HepG2 (cell line): ENCODE measurements around the gene EVL. TPM values are rescaled to one million over a fixed set of nuclear protein-coding genes. Genes with fewer than 3 reads are reported as not detected.

Experiments used
- FOXA3 ChIP-seq: IDR thresholded peaks from 2 replicates; pipeline ENCODE4 v1.6.1; 2016; ENCODE audit warnings: missing genetic modification reagents, missing compliant biosample characterization
- FOXP1 ChIP-seq, 2 experiments: fragments of 450-650 bp in 1 of 2; IDR thresholded peaks; 2 replicates each; pipeline ENCODE4 v1.6.1; 2017 to 2018; ENCODE audit warnings: antibody characterized with exemption in 1 of 2
- GTF3A ChIP-seq: sonication (generic); formaldehyde crosslinking; conservative IDR thresholded peaks from 2 replicates; pipeline ENCODE4 v1.4.0; 2020; ENCODE audit warnings: mild to moderate bottlenecking, missing genetic modification reagents
- HIVEP1 ChIP-seq: sonication (generic); formaldehyde crosslinking; IDR thresholded peaks from 2 replicates; pipeline ENCODE4 v1.4.0; 2020; ENCODE audit warnings: mild to moderate bottlenecking, missing genetic modification reagents
- HOXA3 ChIP-seq: sonication (generic); formaldehyde crosslinking; IDR thresholded peaks from 2 replicates; pipeline ENCODE4 v1.5.0; 2020; ENCODE audit warnings: missing genetic modification reagents
- HOXA9 ChIP-seq: sonication (generic); formaldehyde crosslinking; IDR thresholded peaks from 2 replicates; pipeline ENCODE4 v1.8.1; 2022; ENCODE audit warnings: missing genetic modification reagents, mild to moderate bottlenecking, moderate library complexity, borderline replicate concordance
- KLF16 ChIP-seq, 2 experiments: sonication (generic) in 1 of 2; formaldehyde crosslinking in 1 of 2; IDR thresholded peaks; 2 replicates each; pipeline versions ENCODE4 v1.6.1 to v1.8.0; 2016 to 2023; ENCODE audit warnings: missing genetic modification reagents in 2 of 2, missing compliant biosample characterization in 1 of 2
- NFRKB ChIP-seq: fragments of 450-650 bp; IDR thresholded peaks from 2 replicates; pipeline ENCODE4 v1.6.1; 2017
- NR2C2 ChIP-seq: sonication (generic); formaldehyde crosslinking; IDR thresholded peaks from 2 replicates; pipeline ENCODE4 v1.4.0; 2020; ENCODE audit warnings: missing genetic modification reagents, mild to moderate bottlenecking, moderate library complexity, borderline replicate concordance
- ZC3H4 ChIP-seq: sonication (generic); formaldehyde crosslinking; IDR thresholded peaks from 2 replicates; pipeline ENCODE4 v1.4.0; 2020; ENCODE audit warnings: missing genetic modification reagents, borderline replicate concordance
- ZNF543 ChIP-seq: sonication (generic); formaldehyde crosslinking; IDR thresholded peaks from 2 replicates; pipeline ENCODE4 v1.4.0; 2020; ENCODE audit warnings: mild to moderate bottlenecking, missing genetic modification reagents
- polyA plus RNA-seq, 8 experiments: library from polyadenylated mRNA; depleted of rRNA in 3 of 8; stranded (reverse) in 7 of 8; unstranded in 1 of 8; fragments of >200 nt; fragmentation: Illumina TruSeq in 4 of 8; extraction: Trizol in 4 of 8; gene quantifications; 2 replicates each; pipeline versions ENCODE4 v1.2.1 to v1.2.3, GENCODE V29; 2011 to 2016; ENCODE audit warnings: low read depth in 4 of 8, missing spikeins in 1 of 8, mixed read lengths in 1 of 8; ENCODE audit not compliant: insufficient read depth in 1 of 8
- total RNA-seq, 5 experiments: library from RNA; depleted of rRNA; stranded (reverse); fragments of >200 nt; fragmentation: Illumina TruSeq; extraction: Trizol; gene quantifications; 2 replicates each; pipeline ENCODE4 v1.2.3, GENCODE V29; 2016; ENCODE audit warnings: low read depth in 1 of 5
- TF ChIP-seq, protein P1 (sequence below): sonication (generic); formaldehyde crosslinking; IDR thresholded peaks from 2 replicates; pipeline ENCODE4 v1.8.1; 2022; ENCODE audit warnings: low read depth, mild to moderate bottlenecking, missing genetic modification reagents
- TF ChIP-seq, protein P2 (sequence below): sonication (generic); formaldehyde crosslinking; IDR thresholded peaks from 2 replicates; pipeline ENCODE4 v1.4.0; 2020; ENCODE audit warnings: missing genetic modification reagents, borderline replicate concordance
- TF ChIP-seq, protein P3 (sequence below): sonication (generic); IDR thresholded peaks from 2 replicates; pipeline ENCODE4 v1.6.1; 2016; ENCODE audit warnings: low read depth, borderline replicate concordance
- TF ChIP-seq, protein P4 (sequence below): sonication (generic); formaldehyde crosslinking; IDR thresholded peaks from 2 replicates; pipeline ENCODE4 v1.9.0; 2021; ENCODE audit warnings: mild to moderate bottlenecking, missing genetic modification reagents

EVL gene
- total and polyA plus RNA-seq, 2 of the 13 experiments (the other 11 are each of a cell fraction or from before 2014, with no cell fraction given) = 15.1 to 31.2 TPM

DNA sequence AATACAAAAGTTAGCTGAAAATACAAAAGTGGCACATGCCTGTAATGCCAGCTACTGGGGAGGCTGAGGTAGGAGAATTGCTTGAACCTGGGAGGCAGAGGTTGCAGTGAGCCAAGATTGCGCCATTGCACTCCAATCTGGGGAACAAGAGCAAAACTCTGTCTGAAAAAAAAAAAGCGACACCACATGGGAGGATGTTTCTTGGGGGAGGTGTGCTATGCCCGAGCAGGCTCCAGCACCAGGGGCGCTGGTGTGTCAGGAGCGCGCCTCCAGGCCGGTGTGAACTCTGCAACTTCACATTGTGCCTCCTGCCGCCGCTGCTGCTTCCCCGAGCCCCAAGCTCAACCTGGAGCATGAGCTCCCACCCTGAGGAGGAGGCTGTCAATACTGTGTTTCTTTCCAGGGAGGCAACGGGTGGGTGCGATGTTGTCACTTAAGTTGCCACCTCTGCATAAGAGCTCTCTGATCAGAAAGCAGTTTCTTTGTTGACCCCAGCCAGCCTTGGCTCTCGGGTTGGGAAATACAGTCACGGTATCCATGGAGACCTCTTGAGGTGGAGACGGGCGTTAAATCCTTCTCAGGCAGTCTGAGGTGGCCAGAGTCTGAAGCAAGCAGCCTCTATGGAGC is 75.3 kb downstream of the EVL start (continued):
- 0 out of 2 replicates have a peak, but pooled peaks have one; percentile 26 for TF ChIP-seq FOXA3
- TF ChIP-seq, protein P1, sequence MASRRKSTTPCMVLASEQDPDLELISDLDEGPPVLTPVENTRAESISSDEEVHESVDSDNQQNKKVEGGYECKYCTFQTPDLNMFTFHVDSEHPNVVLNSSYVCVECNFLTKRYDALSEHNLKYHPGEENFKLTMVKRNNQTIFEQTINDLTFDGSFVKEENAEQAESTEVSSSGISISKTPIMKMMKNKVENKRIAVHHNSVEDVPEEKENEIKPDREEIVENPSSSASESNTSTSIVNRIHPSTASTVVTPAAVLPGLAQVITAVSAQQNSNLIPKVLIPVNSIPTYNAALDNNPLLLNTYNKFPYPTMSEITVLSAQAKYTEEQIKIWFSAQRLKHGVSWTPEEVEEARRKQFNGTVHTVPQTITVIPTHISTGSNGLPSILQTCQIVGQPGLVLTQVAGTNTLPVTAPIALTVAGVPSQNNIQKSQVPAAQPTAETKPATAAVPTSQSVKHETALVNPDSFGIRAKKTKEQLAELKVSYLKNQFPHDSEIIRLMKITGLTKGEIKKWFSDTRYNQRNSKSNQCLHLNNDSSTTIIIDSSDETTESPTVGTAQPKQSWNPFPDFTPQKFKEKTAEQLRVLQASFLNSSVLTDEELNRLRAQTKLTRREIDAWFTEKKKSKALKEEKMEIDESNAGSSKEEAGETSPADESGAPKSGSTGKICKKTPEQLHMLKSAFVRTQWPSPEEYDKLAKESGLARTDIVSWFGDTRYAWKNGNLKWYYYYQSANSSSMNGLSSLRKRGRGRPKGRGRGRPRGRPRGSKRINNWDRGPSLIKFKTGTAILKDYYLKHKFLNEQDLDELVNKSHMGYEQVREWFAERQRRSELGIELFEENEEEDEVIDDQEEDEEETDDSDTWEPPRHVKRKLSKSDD = 0 out of 2 replicates have a peak, but pooled peaks have one; percentile 32
- TF ChIP-seq HIVEP1 = no peak
- TF ChIP-seq, protein P2, sequence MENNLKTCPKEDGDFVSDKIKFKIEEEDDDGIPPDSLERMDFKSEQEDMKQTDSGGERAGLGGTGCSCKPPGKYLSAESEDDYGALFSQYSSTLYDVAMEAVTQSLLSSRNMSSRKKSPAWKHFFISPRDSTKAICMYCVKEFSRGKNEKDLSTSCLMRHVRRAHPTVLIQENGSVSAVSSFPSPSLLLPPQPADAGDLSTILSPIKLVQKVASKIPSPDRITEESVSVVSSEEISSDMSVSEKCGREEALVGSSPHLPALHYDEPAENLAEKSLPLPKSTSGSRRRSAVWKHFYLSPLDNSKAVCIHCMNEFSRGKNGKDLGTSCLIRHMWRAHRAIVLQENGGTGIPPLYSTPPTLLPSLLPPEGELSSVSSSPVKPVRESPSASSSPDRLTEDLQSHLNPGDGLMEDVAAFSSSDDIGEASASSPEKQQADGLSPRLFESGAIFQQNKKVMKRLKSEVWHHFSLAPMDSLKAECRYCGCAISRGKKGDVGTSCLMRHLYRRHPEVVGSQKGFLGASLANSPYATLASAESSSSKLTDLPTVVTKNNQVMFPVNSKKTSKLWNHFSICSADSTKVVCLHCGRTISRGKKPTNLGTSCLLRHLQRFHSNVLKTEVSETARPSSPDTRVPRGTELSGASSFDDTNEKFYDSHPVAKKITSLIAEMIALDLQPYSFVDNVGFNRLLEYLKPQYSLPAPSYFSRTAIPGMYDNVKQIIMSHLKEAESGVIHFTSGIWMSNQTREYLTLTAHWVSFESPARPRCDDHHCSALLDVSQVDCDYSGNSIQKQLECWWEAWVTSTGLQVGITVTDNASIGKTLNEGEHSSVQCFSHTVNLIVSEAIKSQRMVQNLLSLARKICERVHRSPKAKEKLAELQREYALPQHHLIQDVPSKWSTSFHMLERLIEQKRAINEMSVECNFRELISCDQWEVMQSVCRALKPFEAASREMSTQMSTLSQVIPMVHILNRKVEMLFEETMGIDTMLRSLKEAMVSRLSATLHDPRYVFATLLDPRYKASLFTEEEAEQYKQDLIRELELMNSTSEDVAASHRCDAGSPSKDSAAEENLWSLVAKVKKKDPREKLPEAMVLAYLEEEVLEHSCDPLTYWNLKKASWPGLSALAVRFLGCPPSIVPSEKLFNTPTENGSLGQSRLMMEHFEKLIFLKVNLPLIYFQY (CRISPR knock-in tag) = no peak
- no peak for TF ChIP-seq GTF3A (CRISPR knock-in tag)
- no peak for TF ChIP-seq NFRKB
- no peak for TF ChIP-seq FOXP1 (IDR thresholded peaks at IDR 0.05)
- peak; percentile 13; the same call in 1 of the 2 replicates for TF ChIP-seq FOXP1 (CRISPR knock-in tag; IDR thresholded peaks at IDR 0.05)
- TF ChIP-seq, protein P3, sequence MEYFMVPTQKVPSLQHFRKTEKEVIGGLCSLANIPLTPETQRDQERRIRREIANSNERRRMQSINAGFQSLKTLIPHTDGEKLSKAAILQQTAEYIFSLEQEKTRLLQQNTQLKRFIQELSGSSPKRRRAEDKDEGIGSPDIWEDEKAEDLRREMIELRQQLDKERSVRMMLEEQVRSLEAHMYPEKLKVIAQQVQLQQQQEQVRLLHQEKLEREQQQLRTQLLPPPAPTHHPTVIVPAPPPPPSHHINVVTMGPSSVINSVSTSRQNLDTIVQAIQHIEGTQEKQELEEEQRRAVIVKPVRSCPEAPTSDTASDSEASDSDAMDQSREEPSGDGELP = peak; percentile 46; the same call in 1 of the 2 replicates
- TF ChIP-seq NR2C2 (CRISPR knock-in tag) = 0 out of 2 replicates have a peak, but pooled peaks have one; percentile 30
- peak in 1 of 2 experiments; percentile 70; a peak in 1 of 4 replicates for TF ChIP-seq KLF16 (CRISPR knock-in tag; IDR thresholded peaks at IDR 0.05)
- no peak for TF ChIP-seq ZNF543 (CRISPR knock-in tag)
- TF ChIP-seq ZC3H4 (CRISPR knock-in tag) = no peak
- TF ChIP-seq, protein P4, sequence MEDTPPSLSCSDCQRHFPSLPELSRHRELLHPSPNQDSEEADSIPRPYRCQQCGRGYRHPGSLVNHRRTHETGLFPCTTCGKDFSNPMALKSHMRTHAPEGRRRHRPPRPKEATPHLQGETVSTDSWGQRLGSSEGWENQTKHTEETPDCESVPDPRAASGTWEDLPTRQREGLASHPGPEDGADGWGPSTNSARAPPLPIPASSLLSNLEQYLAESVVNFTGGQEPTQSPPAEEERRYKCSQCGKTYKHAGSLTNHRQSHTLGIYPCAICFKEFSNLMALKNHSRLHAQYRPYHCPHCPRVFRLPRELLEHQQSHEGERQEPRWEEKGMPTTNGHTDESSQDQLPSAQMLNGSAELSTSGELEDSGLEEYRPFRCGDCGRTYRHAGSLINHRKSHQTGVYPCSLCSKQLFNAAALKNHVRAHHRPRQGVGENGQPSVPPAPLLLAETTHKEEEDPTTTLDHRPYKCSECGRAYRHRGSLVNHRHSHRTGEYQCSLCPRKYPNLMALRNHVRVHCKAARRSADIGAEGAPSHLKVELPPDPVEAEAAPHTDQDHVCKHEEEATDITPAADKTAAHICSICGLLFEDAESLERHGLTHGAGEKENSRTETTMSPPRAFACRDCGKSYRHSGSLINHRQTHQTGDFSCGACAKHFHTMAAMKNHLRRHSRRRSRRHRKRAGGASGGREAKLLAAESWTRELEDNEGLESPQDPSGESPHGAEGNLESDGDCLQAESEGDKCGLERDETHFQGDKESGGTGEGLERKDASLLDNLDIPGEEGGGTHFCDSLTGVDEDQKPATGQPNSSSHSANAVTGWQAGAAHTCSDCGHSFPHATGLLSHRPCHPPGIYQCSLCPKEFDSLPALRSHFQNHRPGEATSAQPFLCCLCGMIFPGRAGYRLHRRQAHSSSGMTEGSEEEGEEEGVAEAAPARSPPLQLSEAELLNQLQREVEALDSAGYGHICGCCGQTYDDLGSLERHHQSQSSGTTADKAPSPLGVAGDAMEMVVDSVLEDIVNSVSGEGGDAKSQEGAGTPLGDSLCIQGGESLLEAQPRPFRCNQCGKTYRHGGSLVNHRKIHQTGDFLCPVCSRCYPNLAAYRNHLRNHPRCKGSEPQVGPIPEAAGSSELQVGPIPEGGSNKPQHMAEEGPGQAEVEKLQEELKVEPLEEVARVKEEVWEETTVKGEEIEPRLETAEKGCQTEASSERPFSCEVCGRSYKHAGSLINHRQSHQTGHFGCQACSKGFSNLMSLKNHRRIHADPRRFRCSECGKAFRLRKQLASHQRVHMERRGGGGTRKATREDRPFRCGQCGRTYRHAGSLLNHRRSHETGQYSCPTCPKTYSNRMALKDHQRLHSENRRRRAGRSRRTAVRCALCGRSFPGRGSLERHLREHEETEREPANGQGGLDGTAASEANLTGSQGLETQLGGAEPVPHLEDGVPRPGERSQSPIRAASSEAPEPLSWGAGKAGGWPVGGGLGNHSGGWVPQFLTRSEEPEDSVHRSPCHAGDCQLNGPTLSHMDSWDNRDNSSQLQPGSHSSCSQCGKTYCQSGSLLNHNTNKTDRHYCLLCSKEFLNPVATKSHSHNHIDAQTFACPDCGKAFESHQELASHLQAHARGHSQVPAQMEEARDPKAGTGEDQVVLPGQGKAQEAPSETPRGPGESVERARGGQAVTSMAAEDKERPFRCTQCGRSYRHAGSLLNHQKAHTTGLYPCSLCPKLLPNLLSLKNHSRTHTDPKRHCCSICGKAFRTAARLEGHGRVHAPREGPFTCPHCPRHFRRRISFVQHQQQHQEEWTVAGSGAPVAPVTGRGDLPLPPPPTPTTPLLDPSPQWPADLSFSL (CRISPR knock-in tag) = no peak
- no peak for TF ChIP-seq HOXA9 (CRISPR knock-in tag)
- peak; percentile 54; the same call in 1 of the 2 replicates for TF ChIP-seq HOXA3 (CRISPR knock-in tag)
